Measurements from ENCODE around the gene GNG12. TPM values are rescaled to one million over a fixed set of nuclear protein-coding genes. Genes with fewer than 3 reads are reported as not detected.

GNG12 gene
- total and polyA plus RNA-seq, 2 donors (not counting 1 experiment from before 2014, with no cell fraction given) = not detected

DNA sequence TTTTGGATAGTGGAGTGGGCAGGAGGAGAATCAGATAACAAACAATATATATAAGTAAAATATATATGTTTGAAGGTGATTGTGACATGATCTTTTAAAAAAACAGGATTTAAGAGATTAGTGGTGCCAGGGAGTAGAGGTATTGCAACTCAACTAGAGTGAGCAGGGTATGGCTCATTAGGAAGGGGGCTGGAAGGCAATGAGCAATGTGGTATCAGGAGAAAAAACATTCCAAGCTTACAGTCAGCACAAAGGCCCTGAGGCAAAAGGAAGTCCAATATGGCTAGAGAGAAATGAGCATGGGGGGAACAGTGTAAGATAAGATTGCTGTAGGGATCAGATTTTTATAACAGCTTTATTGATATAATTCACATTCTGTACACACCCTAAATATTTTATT lies 153.6 kb downstream of the GNG12 start:
- no peaks in the 10 kb centered on the region for H3K36me3 ChIP-seq (replicated peaks in 1 of 2; ENCODE audit: control extremely low read depth in 1 of 2, control insufficient read depth in 1 of 2, extremely low read depth in 1 of 2, insufficient read depth in 2 of 2, low read length in 1 of 2)
- Mint-ChIP-seq H3K27ac (no peak overlapping the region), H3K4me3 (no peak overlapping the region), H3K9me3 (ENCODE audit: insufficient read depth) (no peaks in the 10 kb centered on the region), H3K27me3 (peaks cover 5% of the 10 kb centered on the region), H3K4me1 (peaks cover 19% of the 10 kb centered on the region)
- CTCF ChIA-PET = no interaction called here
- no peaks in the 10 kb centered on the region for H3K9me3 ChIP-seq (ENCODE audit: control extremely low read depth in 1 of 3, control insufficient read depth in 2 of 3, insufficient read depth in 1 of 3, low read length in 2 of 3)
- POLR2A ChIA-PET = no interaction called here
- no peak overlapping the region for H2AFZ ChIP-seq (ENCODE audit: insufficient read depth, low read depth, low read length, poor library complexity, severe bottlenecking)
- TF ChIP-seq, protein P1, sequence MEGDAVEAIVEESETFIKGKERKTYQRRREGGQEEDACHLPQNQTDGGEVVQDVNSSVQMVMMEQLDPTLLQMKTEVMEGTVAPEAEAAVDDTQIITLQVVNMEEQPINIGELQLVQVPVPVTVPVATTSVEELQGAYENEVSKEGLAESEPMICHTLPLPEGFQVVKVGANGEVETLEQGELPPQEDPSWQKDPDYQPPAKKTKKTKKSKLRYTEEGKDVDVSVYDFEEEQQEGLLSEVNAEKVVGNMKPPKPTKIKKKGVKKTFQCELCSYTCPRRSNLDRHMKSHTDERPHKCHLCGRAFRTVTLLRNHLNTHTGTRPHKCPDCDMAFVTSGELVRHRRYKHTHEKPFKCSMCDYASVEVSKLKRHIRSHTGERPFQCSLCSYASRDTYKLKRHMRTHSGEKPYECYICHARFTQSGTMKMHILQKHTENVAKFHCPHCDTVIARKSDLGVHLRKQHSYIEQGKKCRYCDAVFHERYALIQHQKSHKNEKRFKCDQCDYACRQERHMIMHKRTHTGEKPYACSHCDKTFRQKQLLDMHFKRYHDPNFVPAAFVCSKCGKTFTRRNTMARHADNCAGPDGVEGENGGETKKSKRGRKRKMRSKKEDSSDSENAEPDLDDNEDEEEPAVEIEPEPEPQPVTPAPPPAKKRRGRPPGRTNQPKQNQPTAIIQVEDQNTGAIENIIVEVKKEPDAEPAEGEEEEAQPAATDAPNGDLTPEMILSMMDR (IDR thresholded peaks at IDR 0.05) = no peak
- TF ChIP-seq EZH2 (IDR thresholded peaks at IDR 0.05; ENCODE audit: borderline replicate concordance, insufficient read depth, low read depth, low read length, poor library complexity, severe bottlenecking) = no peak
- no peak overlapping the region for H3K27ac ChIP-seq (ENCODE audit: low read length in 2 of 2)
- H4K20me1 ChIP-seq (ENCODE audit: control insufficient read depth, insufficient read depth, low read length, poor library complexity, severe bottlenecking) = no peaks in the 10 kb centered on the region
- no peak for DNase-seq
- no peak for ATAC-seq (ENCODE audit: low read depth)
- no peaks in the 10 kb centered on the region for H3K79me2 ChIP-seq (ENCODE audit: control insufficient read depth, insufficient read depth, low read length)
- no peaks in the 10 kb centered on the region for H3K27me3 ChIP-seq (replicated peaks in 1 of 4; ENCODE audit: control extremely low read depth in 1 of 4, control insufficient read depth in 3 of 4, insufficient read depth in 4 of 4, low read length in 3 of 4)
- intact Hi-C loops (cut with micrococcal nuclease) = no loop called here
- no peak overlapping the region for H3K9ac ChIP-seq (ENCODE audit: low read length)
- no peak overlapping the region for H3K4me2 ChIP-seq (replicated peaks; ENCODE audit: low read depth, low read length, poor library complexity, severe bottlenecking)
- H3K4me3 ChIP-seq (ENCODE audit: control extremely low read depth in 1 of 5, extremely low read depth in 1 of 5, insufficient read depth in 1 of 5, low read depth in 2 of 5, low read length in 4 of 5) = no peak overlapping the region
- H3K4me1 ChIP-seq (ENCODE audit: control insufficient read depth in 2 of 2, insufficient read depth in 2 of 2, low read length in 2 of 2) = peaks cover 6 to 7% of the 10 kb centered on the region in 2 donors

DNA sequence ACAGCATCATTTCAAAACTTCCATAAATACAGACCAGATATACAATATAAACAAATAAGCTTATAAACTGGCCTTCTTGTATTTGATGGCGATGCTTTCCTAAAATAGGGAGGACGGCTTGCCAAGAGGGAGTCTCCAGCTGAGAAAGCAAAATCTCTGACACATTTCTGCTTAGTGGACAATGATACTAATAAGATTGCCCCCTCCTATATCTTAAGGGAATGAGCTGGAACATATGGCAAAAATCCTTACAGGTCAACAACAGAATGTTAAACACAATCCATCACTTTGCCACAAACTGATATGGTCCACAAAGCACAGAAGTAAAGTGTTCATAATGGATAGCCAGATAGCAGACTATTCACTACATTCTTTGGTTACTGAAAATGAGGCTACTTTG lies 155.3 kb downstream of the GNG12 start:
- Histone ChIP-seq H3K27ac (ENCODE audit: low read length in 2 of 2) (no peak overlapping the region), H4K20me1 (ENCODE audit: control insufficient read depth, insufficient read depth, low read length, poor library complexity, severe bottlenecking) (no peaks in the 10 kb centered on the region), H3K36me3 (replicated peaks in 1 of 2; ENCODE audit: control extremely low read depth in 1 of 2, control insufficient read depth in 1 of 2, extremely low read depth in 1 of 2, insufficient read depth in 2 of 2, low read length in 1 of 2) (no peaks in the 10 kb centered on the region), H3K79me2 (ENCODE audit: control insufficient read depth, insufficient read depth, low read length) (no peaks in the 10 kb centered on the region), H3K27me3 (replicated peaks in 1 of 4; ENCODE audit: control extremely low read depth in 1 of 4, control insufficient read depth in 3 of 4, insufficient read depth in 4 of 4, low read length in 3 of 4) (no peaks in the 10 kb centered on the region), H2AFZ (ENCODE audit: insufficient read depth, low read depth, low read length, poor library complexity, severe bottlenecking) (no peak overlapping the region), H3K9me3 (ENCODE audit: control extremely low read depth in 1 of 3, control insufficient read depth in 2 of 3, insufficient read depth in 1 of 3, low read length in 2 of 3) (no peaks in the 10 kb centered on the region), H3K4me2 (replicated peaks; ENCODE audit: low read depth, low read length, poor library complexity, severe bottlenecking) (no peak overlapping the region), H3K9ac (ENCODE audit: low read length) (no peak overlapping the region), H3K4me3 (ENCODE audit: control extremely low read depth in 1 of 5, extremely low read depth in 1 of 5, insufficient read depth in 1 of 5, low read depth in 2 of 5, low read length in 4 of 5) (no peak overlapping the region), H3K4me1 (ENCODE audit: control insufficient read depth in 2 of 2, insufficient read depth in 2 of 2, low read length in 2 of 2) (no peaks in the 10 kb centered on the region)
- DNase-seq = no peak
- WGBS (ENCODE audit: insufficient coverage) = no CpG with 5 or more reads among the region's 2 CpGs
- ChIA-PET CTCF (no interaction called here), POLR2A (no interaction called here)
- no peak for ATAC-seq (ENCODE audit: low read depth)
- Mint-ChIP-seq H3K9me3 (ENCODE audit: insufficient read depth) (no peaks in the 10 kb centered on the region), H3K4me1 (peaks cover 5% of the 10 kb centered on the region), H3K27ac (no peak overlapping the region), H3K27me3 (peaks cover 13% of the 10 kb centered on the region), H3K4me3 (no peak overlapping the region)
- TF ChIP-seq EZH2 (IDR thresholded peaks at IDR 0.05; ENCODE audit: borderline replicate concordance, insufficient read depth, low read depth, low read length, poor library complexity, severe bottlenecking) = no peak
- TF ChIP-seq, protein P1 (IDR thresholded peaks at IDR 0.05) = no peak
- intact Hi-C loops (cut with micrococcal nuclease) = no loop called here
